ENCODE data around the gene IDH3G.

Gene IDH3G

DNA sequence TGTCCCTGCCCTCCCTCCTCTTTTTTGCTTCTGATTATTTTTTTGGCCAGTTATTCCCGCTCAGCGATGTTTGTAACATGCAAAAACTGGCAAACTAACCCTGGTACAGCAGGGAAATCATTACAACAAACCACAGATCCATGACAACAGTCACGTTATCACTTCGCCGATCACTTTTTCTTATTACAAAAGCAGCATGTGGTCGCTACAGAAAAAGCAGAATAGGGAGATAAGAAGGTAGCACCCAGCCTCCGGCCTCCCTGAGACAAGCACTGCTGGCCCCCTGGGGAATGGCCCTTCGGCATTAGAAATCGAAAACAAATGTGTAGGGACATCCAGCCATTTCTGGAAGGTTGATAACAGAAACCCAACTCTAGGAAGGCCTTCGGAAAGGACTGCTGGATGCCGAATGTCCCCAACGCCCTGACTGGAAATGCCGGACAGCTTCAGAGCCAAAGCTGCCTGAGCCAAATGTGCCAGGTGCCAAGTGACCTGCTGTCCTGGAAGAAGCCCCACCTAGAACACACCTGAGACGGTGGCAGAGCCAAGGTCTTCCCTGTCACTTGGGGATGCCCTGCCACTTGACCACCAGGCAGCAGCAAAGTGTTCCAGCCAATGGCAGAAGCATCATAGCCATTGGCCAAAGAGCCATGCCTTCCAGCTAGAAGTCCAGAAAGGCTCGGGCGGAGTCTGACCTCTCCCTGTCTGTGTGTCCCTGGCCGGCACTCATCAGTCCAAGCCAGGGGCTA is 2.9 kb downstream of the IDH3G start:
- DNase-seq (ENCODE audit: low read depth) = no peak

DNA sequence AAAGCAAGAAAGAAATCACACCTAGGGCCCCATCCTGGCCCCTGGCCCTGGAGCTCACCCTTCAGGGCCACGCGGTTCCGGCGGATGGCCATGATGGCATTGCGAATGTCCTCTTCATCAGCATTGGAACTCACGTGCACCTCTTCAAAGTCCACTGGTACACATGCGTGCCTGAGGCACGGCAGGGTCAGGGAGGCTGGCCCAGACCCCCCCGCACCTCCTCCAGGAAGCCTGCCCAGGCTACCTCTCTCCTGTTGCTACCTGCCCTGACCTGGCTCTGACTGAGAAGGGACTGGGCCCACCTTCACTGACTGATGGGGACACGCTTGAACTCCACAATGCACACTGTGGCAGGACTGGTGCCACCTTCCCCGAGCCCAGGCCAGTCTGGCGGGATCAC is 4.5 kb downstream of the IDH3G start:
- no peak for DNase-seq (ENCODE audit: low read depth)

DNA sequence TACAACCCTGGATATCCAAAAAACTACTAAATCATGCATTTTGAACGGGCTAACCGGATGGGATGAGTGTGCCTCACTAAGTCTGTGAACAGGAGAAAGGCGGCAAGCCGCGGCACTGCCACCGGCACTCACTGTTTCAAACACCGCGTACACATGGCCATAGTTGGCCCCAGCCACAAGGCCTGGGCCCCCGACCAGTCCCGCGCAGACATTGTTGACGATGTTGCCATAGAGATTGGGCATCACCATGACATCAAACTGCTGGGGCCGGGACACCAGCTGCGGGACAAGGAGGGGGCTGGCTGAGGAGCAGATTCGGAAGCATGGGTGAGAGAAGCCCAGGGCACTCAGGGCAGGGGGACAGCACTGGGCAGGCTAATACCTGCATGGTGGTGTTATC is 7.5 kb downstream of the IDH3G start:
- no peak for DNase-seq (ENCODE audit: low read depth)

GRCh38 chrX:153784325-153784967 is 9.7 kb downstream of the IDH3G start:
- DNase-seq (ENCODE audit: low read depth) = no peak

DNA sequence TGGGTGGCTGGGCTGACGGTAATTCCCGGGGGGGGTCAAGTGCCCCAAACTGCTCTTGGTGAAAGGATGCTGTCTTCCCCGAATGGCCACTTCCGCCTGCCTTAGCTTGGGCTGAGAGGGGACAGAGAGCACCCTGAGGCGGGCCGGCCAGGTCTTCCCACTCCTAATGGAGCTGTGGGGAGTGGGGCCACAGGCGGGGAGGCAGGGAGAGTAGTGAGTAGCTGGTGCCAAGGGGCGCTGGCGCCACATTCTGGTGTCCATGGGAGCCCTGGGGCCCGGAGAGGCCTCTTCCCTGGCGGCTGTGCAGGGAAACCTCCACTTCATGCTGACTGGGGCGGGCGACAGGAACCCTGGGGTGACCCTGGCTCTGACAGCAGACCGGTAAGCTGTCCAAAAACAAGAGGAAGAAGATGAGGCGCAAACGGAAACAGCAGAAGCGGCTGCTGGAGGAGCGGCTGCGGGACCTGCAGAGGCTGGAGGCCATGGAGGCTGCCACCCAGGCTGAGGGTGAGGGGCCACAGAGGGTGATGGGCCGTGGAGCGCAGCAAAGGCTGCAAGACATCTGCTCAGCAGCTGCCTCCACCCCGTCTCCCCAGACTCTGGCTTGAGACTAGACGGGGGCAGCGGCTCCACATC is 10.7 kb downstream of the IDH3G start:
- no peak for DNase-seq (ENCODE audit: low read depth)

DNA sequence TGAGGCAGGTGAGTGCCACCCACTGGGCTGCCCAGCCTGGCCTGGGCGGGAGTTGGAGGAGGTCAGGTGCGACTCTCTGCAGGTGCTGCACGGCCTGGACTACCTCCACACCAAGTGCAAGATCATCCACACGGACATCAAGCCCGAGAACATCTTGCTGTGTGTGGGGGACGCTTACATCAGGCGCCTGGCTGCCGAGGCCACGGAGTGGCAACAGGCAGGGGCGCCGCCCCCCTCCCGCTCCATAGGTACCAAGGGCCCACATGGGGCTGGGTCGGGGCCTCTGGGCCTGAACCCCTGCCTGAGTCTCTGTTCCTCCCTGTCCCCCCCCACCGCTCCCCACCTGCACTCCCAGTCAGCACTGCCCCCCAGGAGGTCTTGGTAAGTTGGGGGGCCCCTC is 11.3 kb downstream of the IDH3G start:
- no peak for DNase-seq (ENCODE audit: low read depth)

DNA sequence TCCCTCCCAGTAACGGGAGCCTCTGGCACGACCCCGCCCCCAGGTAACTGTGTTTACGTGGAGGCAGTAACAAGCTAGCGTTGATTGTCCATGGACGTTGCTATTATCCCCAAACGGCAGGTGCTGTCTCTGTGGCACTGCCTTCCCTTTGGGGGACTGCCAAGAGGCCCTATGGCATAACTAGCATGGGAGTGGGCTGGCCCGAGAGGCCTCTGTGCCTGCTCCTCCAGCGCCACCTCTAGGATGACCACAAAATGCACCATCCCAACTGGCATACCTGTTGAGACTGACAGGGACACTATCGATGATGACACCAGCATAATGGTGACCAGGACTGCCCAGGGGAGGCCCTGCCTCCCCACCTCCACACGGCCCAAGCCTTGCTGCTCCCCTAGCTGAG is 11.9 kb downstream of the IDH3G start:
- DNase-seq (ENCODE audit: low read depth) = no peak

GRCh38 chrX:153781428-153782047 is 12.6 kb downstream of the IDH3G start:
- DNase-seq (ENCODE audit: low read depth) = no peak

- no peak for DNase-seq (ENCODE audit: low read depth)
These were observed 13.3 kb downstream of the IDH3G start, which contains the start of gene SRPK3 for GRCh38 chrX:153780678-153781427. TSS of gene SRPK3 (plus strand) at chrX:153781041. CDS start at chrX:153781087, 46 bp downstream.

GRCh38 chrX:153779891-153780677 is 14.1 kb downstream of the IDH3G start:
- no peak for DNase-seq (ENCODE audit: low read depth)

- DNase-seq (ENCODE audit: low read depth) = no peak
These were observed 15.5 kb downstream of the IDH3G start for GRCh38 chrX:153778684-153779101.

DNA sequence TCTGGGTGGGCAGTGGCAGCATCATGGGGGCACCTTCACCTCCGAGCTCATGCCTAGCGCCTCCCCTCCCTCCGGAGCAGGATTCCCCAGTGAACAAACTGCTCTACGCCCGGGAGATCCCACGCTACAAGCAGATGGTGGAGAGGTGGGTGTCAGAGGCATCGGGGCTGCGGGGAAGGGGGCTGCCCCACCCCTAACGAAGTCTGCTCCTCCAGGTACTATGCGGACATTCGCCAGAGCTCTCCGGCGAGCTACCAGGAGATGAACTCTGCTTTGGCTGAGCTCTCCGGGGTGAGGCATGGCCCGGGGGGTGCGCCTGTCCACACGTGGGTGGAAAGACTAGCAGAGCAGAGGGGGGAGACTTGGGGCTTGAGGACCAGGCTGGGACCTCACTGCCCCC is 16.0 kb downstream of the IDH3G start:
- DNase-seq (ENCODE audit: low read depth) = no peak

DNA sequence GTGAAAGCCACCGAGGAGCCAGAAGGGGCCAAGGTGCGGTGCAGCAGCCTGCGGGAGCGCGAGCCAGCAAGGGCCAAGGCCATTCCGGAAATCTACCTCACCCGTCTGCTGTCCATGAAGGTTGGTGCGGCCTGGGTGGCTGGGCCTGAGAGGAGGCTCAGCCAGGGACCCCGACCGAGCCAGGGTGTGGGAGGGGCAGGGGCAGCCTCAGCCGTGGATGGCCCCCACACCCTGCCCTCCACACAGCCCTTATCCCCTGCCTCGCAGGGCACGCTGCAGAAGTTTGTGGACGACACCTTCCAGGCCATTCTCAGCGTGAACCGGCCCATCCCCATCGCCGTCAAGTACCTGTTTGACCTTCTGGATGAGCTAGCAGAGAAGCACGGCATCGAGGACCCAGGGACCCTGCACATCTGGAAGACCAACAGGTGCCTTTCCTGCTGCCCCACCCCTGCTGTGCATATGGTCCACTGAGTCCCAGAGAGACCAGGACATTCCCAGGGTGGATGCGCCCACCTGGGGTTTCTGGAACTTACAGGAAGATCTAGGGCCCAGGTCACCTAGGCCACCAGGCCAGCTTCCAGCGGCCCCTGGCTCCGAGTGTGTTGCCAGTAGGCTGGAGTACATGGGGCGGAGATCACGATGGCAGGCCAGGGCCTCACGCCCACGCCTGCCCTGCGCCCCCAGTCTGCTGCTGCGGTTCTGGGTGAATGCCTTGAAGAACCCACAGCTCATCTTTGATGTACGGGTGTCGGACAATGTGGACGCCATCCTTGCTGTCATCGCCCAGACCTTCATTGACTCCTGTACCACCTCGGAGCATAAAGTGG is 16.7 kb downstream of the IDH3G start:
- no peak for DNase-seq (ENCODE audit: low read depth)

DNA sequence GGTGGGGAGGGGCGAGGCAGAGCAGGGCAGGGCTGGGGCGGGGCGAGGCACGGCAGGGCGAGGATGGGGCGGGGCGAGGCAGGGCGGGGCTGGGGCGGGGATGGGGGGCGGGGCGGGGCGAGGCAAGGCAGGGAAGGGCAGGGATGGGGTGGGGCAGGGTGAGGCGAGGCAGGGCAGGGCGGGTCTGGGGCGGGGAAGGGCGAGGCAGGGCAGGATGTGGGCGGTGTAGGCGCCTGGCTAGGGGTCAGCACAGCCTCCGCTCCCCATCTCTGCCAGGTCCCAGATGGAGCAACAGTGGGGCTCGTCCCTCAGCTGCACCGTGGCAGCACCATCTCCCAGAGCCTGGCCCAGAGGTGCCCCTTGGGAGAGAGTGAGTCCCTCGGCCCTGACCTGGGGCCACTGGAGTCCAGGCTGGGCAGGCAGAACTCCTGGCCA is 17.5 kb downstream of the IDH3G start:
- DNase-seq (ENCODE audit: low read depth) = no peak

DNA sequence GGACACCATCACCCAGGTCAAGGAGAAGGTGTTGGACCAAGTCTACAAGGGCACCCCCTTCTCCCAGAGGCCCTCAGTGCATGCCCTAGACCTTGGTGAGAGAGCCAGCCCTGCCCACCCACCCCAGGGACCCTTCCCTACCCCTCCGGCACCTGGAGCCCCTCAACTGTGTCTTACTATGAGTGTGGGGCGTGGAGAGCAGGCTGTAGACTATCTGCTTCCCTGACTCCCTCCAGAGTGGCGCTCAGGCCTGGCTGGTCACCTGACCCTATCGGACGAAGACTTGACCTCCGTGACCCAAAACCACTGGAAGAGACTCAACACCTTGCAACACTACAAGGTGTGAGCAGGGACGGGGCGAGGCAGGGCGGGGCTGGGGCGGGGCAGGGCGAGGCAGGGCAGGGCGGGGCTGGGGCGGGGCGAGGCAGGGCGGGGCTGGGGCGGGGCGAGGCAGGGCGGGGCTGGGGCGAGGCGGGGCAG is 18.0 kb downstream of the IDH3G start:
- DNase-seq (ENCODE audit: low read depth) = no peak

DNA sequence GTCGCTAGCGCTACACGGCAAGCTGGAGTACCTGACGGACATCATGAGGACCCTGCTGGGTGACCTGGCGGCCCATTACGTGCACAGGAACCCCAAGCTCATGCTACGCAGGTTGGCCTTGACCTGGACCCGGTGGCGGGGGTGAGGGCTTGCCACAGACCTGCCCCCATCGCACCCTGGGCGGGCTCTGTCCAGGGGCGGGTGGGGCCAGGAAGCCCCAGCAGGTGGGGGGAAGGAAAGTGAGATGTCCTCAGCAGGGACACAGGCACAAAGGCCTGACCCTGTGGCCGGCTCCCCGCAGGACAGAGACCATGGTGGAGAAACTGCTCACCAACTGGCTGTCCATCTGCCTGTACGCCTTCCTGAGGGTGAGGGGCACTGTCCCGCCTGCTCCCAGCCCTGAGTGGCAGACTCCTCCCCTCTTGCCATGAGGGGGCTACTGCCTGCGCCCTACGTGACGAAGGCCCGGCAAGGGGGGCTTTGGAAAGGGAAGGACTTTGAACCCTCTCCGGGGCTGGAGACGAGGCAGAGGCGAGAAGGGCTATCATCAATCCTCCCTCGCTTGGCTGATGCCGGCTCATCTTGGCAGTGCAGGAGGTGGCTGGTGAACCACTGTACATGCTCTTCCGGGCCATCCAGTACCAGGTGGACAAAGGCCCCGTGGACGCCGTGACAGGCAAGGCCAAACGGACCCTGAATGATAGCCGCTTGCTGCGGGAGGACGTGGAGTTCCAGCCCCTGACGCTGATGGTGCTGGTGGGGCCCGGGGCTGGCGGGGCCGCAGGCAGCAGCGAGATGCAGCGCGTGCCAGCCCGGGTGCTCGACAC is 18.7 kb downstream of the IDH3G start:
- no peak for DNase-seq (ENCODE audit: low read depth)

DNA sequence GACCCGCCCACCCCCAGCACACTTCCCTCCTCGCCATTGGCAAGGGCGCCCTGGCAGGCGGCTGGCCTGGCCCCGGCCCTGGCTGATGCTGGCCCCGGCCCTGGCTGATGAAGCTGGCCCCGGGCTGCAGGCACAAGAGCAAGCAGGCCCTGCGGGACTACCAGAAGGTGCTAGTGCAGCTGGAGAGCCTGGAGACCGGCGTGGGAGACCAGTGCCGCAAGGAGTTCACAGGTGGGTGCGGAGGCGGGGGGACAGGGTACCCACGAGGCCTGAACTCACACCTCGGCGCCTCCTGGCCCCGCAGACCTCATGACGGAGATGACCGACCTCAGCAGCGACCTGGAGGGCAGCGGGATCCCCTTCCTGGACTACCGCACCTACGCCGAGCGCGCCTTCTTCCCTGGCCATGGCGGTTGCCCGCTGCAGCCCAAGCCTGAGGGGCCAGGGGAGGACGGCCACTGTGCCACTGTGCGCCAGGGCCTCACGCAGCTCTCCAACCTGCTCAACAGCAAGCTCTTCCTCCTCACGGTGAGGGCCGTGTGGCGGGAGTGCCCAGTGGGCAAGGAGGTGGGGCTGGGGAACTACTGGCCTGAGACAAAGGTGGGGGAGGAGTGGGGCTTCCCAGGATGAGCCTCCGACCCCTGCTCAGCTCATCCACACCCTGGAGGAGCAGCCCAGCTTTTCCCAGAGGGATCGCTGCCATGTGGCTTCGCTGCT is 19.4 kb downstream of the IDH3G start:
- no peak for DNase-seq (ENCODE audit: low read depth)

DNA sequence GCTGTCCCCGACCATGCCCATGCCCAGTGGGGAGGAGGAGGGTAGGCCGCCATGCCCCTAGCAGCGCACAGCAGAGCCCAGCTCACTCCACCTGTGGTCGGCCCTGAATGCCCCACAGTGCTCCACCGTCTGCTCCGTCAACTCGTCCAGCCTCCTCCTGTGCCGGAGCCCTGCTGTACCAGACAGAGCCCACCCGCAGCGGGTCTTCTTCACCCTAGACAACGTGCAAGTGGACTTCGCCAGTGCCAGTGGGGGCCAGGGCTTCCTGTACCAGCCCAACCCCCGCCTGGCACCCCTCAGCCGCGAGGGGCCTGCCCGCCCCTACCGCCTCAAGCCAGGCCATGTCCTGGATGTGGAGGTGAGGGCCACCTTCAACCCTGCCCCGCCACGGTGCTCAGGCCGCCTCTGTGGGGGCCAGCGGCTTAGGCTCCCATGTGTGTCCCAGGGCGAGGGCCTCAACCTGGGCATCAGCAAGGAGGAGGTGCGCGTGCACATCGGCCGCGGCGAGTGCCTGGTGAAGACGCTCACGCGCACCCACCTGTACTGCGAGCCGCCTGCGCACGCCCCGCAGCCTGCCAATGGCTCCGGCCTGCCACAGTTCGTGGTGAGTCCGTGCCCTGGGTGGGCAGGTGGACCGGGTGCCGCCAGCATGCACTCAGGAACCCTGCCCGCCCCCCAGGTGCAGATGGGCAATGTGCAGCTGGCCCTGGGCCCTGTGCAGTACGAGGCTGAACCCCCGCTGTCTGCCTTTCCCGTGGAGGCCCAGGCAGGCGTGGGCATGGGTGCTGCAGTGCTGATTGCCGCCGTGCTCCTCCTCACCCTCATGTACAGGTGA is 20.2 kb downstream of the IDH3G start:
- no peak for DNase-seq (ENCODE audit: low read depth)

All from stimulated activated CD8-positive, alpha-beta memory T cell treated with anti-CD3 and anti-CD28 coated beads, Interleukin-15, amount 100 ng/mL, for 24 hours (primary cell).